NB4 (cell line): ENCODE results near the gene RAB41.
A peak's percentile ranks its signal among the peaks of the same experiment; 100 is the strongest.
"Not testable (repeated sequence)": the region's sequence is repeated elsewhere in the genome, so short reads cannot be mapped to it uniquely, and the experiment has no call there.

Source experiments
- DNase-seq: peaks from one replicate; pipeline ENCODE4 v3.0.0; 2010; ENCODE audit warnings: low read depth
- H3K4me3 ChIP-seq: one replicate; pipeline ENCODE4 v1.5.1; 2011; ENCODE audit warnings: mild to moderate bottlenecking, low read depth, low read length, moderate library complexity
- MYC ChIP-seq: IDR thresholded peaks from 2 replicates; pipeline ENCODE4 v1.6.1; 2011; ENCODE audit warnings: low read depth, low read length
- POLR2A ChIP-seq: IDR thresholded peaks from 2 replicates; pipeline ENCODE4 v1.6.1; 2011; ENCODE audit warnings: mild to moderate bottlenecking; ENCODE audit not compliant: insufficient read length; ENCODE audit errors: extremely low read depth
- TF ChIP-seq, protein P1 (sequence below): IDR thresholded peaks from one replicate; pipeline ENCODE4 v1.5.1; 2012; ENCODE audit warnings: low read depth, low read length
- TF ChIP-seq, protein P2 (sequence below): IDR thresholded peaks from 2 replicates; pipeline ENCODE4 v1.6.1; 2011; ENCODE audit warnings: low read depth, low read length

The RAB41 gene

DNA sequence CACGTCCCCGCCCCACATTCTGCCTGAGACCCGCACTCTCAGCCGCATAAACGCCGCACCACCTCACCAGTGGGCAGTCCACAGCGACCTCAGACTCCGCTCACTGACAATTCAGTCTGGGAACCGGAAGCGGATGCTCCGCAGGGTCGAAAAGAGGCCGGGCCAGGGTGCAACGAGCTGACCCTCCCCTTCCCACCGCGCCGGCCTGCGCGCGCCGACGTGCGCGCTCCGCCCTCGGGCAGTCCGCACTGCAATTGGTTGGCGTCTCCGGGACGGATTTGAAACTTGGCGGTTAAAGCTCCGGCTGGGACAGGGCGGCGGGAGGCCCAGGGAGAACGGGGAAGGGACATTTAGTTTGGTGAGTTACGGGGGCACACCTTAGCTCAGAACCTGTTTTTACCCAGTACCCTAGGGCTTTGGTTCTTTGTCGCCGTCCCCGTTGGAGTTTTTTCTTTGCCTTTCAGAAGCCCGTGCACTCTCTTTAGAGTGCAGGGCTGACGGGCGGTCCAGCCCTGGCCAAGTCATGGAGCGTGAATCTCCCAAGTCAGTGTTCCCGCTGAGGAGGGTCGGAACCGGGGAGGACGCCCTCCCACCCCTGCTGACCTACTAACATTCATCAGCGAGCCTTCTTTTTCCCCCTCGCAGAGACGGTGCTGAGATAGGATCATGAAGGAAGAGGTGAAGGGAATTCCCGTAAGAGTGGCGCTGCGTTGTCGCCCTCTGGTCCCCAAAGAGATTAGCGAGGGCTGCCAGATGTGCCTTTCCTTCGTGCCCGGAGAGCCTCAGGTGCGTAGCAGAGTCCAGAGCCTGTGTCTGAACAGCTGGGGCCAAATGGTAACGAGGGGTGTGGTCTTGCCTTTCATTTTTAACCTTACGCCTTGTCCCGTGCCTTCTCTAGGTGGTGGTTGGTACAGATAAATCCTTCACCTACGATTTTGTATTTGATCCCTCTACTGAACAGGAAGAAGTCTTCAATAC is 8.1 kb downstream of the RAB41 start, which contains the start of the genes KIF4A and PDZD11:
KIF4A (plus strand) TSS at position 312 of the 978 bp plus-strand sequence; CDS start at position 667, 355 bp downstream.
PDZD11 (minus strand) TSS at position 135 of the 978 bp plus-strand sequence. CDS start 586 bp downstream, outside the sequence.
- peak; percentile 89 for DNase-seq
- H3K4me3 ChIP-seq = peak within 1 kb of the TSS; percentile 75
- no peak for TF ChIP-seq MYC
- TF ChIP-seq POLR2A = peak; percentile 56

DNA sequence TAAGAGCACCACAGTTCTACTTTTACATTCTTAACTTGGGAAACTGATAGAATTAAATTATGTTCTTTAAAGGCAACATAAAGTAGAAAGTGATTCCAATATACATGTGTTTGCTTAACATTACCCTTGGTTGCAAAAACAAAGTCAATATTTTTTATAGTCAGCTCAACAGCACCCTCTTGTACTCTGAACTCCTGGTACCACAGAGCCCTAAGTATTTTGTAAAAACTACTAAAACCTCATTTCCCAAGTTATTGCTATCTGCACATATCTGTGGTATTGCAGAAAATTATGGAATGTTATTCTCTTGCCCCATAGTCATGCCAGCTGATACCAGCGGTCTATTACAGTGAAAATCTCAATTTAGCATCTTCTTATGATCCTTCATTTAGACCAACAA is 10.8 kb downstream of the RAB41 start:
- DNase-seq = no peak
- TF ChIP-seq POLR2A (no peak), MYC (no peak)
- TF ChIP-seq, protein P1, sequence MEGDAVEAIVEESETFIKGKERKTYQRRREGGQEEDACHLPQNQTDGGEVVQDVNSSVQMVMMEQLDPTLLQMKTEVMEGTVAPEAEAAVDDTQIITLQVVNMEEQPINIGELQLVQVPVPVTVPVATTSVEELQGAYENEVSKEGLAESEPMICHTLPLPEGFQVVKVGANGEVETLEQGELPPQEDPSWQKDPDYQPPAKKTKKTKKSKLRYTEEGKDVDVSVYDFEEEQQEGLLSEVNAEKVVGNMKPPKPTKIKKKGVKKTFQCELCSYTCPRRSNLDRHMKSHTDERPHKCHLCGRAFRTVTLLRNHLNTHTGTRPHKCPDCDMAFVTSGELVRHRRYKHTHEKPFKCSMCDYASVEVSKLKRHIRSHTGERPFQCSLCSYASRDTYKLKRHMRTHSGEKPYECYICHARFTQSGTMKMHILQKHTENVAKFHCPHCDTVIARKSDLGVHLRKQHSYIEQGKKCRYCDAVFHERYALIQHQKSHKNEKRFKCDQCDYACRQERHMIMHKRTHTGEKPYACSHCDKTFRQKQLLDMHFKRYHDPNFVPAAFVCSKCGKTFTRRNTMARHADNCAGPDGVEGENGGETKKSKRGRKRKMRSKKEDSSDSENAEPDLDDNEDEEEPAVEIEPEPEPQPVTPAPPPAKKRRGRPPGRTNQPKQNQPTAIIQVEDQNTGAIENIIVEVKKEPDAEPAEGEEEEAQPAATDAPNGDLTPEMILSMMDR = no peak
- TF ChIP-seq, protein P2, sequence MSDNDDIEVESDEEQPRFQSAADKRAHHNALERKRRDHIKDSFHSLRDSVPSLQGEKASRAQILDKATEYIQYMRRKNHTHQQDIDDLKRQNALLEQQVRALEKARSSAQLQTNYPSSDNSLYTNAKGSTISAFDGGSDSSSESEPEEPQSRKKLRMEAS = no peak
- peak overlapping the region; percentile 21 for H3K4me3 ChIP-seq

DNA sequence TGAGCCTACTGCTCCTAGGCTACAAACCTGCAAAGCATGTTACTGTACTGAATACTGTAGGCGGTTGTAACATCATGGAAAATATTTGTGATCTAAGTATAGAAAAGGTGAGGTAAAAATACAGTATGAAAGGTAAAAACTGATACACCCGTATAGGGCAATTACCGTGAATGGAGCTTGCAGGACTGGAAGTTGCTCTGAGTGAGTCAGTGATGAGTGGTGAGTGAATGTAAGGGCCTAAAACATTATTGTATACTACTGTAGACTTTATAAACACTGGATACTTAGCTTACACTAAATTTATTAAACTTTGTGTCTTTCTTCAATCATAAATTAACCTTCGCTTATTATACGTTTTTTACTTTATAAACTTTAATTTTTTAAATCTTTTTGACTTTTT is 11.6 kb downstream of the RAB41 start:
- no peak for DNase-seq
- TF ChIP-seq, protein P1 = no peak
- TF ChIP-seq, protein P2 = no peak
- TF ChIP-seq POLR2A = no peak
- no peak for TF ChIP-seq MYC
- no peak overlapping the region for H3K4me3 ChIP-seq

DNA sequence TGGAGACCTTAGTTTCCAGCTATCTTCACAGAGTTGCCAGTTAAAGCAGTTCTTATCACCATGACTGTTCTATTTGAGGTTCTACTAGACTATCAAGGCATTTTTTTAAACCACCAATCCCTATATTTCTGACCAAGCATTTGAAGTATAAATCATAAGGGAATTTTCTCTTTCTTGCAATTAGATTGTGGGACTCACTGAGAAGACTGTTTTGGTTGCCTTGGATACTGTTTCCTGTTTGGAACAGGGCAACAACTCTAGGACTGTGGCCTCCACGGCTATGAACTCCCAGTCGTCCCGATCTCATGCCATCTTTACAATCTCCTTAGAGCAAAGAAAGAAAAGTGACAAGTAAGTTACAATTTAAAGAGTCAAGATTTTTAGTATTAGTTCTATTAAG is 19.7 kb downstream of the RAB41 start:
- no peak for DNase-seq
- no peak for TF ChIP-seq POLR2A
- TF ChIP-seq, protein P2 = no peak
- TF ChIP-seq, protein P1 = no peak
- TF ChIP-seq MYC = no peak
- no peak overlapping the region for H3K4me3 ChIP-seq

DNA sequence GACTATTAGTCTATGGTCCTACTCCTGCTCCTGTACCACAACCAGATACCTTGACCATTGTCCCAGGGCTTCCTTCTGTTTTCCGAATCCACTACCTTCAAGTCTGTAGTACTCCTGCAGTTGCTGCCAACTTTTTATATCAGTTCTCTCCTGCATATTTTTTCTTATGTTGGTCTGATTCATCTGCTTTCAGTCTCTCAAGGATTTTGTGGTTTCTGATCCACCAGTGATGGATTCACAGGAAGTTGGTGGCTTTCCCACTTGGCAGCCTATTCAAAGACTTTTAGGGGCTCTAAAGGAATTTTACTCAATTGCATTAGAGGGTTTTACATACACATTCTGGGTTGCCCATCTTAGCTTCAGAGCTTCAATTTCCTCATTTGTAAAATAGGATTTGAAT is 31.5 kb downstream of the RAB41 start:
- no peak overlapping the region for H3K4me3 ChIP-seq
- DNase-seq = no peak
- TF ChIP-seq, protein P1 = no peak
- TF ChIP-seq POLR2A = no peak
- TF ChIP-seq MYC = no peak
- TF ChIP-seq, protein P2 = no peak

DNA sequence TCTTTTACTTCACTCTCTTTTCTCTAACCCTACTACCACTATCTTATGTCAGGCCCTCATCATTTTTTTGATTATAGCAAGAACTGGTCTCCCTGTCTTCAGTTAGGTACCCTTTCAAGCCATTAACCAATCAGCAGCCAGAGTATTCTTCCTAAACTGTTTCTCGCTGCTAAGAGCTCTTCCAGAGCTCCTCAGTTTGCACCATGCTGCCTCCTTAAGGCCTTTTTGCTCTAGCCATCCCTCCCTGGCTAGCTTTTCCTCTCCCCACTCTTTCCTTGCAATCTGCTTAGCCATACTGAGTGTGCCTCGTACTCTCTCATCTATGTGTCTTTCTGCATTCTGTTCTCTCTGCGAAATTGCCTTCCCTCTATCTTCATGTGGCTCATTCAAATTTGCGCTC is 40.8 kb downstream of the RAB41 start:
- DNase-seq = no peak
- TF ChIP-seq, protein P2 = no peak
- TF ChIP-seq POLR2A (no peak), MYC (no peak)
- TF ChIP-seq, protein P1 = no peak
- H3K4me3 ChIP-seq = no peak overlapping the region

DNA sequence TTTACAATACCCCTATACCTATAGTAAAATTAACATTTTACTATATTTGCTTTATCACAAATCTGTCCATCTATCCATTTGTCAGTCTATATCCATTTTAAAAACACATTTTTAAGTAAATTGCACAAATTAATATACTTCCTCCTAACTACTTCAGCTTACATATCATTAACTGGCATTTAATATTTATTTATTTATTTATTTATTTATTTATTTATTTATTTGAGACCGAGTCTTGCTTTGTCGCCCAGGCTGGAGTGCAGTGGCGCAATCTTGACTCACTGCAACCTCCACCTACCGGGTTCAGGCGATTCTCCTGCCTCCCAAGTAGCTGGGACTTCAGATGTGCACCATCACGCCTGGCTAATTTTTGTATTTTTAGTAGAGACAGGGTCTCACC is 41.7 kb downstream of the RAB41 start:
- not testable (repeated sequence) for H3K4me3 ChIP-seq, DNase-seq
